CD4-positive, alpha-beta T cell treated with Interleukin-21 for 1 hour (primary cell): ENCODE results near the gene MBD4.
"Not testable (repeated sequence)": the region's sequence is repeated elsewhere in the genome, so short reads cannot be mapped to it uniquely, and the experiment has no call there.

ENCODE experiments used
- DNase-seq: peaks from one replicate; pipeline ENCODE4 v3.0.0-alpha.2; 2020

MBD4 gene

GRCh38 chr3:129428376-129429079 is 11.2 kb downstream of the MBD4 start, which contains the start of gene EFCAB12:
Gene EFCAB12, minus strand, starts transcription at chr3:129428636. Its CDS starts 148 bp downstream, at chr3:129428488.
- peak; percentile 92 for DNase-seq

GRCh38 chr3:129428007-129428375 is 11.8 kb downstream of the MBD4 start:
- no peak for DNase-seq

DNA sequence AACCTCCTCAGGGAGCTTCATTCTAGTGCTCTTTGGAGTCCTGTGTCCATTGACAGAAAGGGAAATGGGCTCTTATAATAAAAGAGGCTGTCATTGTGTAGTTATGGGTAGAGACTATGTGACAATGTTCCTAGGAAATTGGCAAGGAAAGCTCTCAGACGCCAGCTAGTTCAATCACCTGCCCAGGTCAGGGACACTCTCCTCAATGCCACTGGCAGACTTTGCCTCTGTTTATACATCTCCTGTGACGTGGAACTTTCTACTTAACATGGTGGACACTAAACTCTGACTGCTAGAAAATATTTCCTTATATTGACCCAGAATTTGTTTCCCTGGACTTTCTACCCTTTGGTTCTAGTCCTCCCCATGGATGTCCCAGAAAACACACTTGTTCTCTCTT is 14.1 kb downstream of the MBD4 start:
- DNase-seq, result no peak

- DNase-seq, result no peak
Observed at GRCh38 chr3:129425213-129425612, 14.5 kb downstream of the MBD4 start.

DNA sequence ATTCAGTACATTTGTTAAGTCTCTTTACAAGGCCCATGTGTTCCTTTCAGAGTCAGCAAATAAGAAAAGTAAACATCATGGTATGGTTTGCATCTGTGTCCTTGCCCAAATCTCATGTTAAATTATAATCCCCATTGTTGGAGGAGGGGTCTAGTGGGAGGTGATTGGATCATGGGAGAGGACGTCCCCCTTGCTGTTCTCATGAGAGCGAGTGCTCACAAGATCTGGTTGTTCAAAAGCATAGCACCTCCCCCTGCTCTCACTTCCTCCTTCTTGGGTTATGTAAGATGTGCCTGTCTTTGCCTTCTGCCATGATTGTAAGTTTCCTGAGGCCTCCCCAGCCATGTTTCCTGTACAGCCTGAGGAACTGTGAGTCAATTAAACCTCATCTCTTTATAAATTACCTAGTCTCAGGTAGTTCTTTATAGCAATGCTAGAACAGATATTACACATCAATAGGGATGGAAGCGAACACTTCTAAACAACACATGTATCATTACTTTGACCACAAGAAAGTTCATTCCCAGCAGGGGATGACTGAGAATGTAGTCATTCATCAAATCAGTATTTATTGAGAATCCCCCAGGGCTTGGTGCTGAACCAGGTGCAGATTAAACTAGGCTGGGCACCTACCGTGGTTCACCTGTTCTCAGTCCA is 15.4 kb downstream of the MBD4 start:
- DNase-seq, result no peak

- DNase-seq, result no peak
Observed at GRCh38 chr3:129422897-129423296, 16.9 kb downstream of the MBD4 start.

GRCh38 chr3:129421988-129422745 is 17.6 kb downstream of the MBD4 start:
- DNase-seq, result no peak

GRCh38 chr3:129421236-129421883 is 18.4 kb downstream of the MBD4 start:
- DNase-seq, result no peak

DNA sequence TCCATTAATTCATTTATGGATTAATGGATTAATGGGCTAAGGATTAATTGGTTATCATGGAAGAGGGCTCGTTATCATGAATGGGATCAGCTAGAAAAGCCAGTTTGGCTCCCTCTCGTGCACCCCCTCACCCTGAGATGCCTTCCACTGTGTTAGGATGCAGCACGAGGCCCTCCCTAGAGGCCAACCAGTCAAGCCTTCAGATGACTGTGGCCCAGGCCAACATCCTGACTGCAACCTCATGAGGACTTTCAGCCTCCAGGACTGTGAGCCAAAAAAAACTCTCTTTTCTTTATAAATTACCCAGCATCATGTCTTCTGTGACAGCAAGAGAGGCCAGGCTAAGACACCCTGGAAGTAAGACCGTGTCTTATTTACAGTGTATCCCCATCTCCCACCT is 20.3 kb downstream of the MBD4 start:
- DNase-seq, result no peak

GRCh38 chr3:129418041-129418973 is 21.4 kb downstream of the MBD4 start:
- no peak for DNase-seq

DNA sequence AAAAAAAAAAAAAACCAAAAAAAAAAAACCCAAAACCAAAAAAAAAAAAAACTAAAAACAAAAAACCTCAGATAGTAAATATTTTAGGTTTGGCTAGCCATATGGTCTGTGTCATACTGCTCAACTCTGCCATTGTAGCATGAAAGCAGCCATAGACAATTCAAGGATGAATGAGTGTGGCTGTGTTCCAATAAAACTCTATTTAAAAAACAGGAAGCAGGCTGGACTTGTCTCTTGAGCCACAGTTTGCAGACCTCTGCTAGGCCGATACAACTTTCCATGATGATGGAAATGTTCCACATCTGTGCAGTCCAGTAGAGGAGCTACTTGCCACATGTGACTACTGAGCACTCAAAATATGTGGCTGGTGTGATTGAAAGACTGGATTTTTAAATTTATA is 22.4 kb downstream of the MBD4 start:
- DNase-seq, result no peak

GRCh38 chr3:129416415-129416814 is 23.3 kb downstream of the MBD4 start:
- no peak for DNase-seq

- DNase-seq, result no peak
Observed at GRCh38 chr3:129415830-129416229, 23.9 kb downstream of the MBD4 start.

GRCh38 chr3:129415378-129415777 is 24.4 kb downstream of the MBD4 start:
- no peak for DNase-seq

DNA sequence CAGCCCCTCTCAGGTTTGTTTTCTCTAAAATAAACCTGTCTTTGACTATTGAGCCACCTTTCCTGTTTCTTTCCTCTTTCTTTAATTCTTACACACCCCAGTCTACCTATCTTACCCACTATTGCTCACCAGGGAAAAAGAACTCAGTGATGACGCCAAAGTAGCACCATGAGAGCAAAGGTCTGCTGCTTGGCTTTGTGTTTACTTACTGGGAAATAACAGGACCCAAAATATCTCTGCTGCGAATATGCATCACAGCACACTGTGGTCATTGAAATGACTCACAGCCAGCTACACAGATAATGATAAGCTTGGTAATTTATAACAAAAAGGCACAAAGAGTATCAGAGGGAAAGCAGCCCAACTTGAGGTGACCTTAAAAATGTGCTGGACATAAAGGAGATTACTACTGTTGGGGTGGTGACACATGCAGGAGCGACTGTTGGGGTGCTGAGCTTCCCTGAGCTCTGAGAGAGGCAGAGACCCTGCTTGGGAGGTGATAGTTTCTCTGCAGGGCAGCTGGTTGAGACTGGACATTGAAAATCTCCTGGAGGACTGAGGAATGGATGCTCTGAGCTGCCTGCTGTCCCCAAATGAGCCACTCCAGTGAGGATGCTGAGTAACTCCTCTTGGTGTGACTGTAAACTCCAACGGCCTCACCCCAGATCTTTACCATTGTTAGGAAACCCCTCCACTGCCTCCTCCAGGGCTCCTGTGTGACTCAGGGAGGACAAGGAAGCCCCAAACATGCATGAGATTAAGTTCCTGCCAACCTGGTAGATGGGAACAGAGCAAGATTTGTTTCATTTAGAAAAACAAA is 25.9 kb downstream of the MBD4 start:
- no peak for DNase-seq

DNA sequence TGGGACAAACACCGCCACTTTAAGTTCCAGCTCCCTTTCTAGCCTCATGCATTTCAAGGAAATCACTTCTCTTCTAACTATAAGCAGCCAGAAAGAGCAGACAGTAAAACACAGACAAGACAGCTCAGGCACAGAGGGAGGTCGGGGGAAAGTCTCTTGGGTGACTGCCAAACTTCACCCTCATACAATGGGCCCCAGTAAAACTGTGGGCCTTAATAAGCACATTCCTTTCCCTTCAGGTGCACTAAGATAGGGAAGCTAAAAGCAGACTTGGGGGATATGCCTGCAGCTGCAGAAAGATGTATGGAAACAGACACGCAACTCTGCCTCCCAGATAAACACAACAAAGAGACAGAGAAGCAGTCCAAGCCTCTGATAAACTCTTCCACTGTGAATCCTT is 26.5 kb downstream of the MBD4 start:
- DNase-seq, result not testable (repeated sequence)

- DNase-seq, result no peak
Observed at GRCh38 chr3:129412542-129413198, 27.1 kb downstream of the MBD4 start.

GRCh38 chr3:129410971-129411370 is 28.8 kb downstream of the MBD4 start:
- no peak for DNase-seq

DNA sequence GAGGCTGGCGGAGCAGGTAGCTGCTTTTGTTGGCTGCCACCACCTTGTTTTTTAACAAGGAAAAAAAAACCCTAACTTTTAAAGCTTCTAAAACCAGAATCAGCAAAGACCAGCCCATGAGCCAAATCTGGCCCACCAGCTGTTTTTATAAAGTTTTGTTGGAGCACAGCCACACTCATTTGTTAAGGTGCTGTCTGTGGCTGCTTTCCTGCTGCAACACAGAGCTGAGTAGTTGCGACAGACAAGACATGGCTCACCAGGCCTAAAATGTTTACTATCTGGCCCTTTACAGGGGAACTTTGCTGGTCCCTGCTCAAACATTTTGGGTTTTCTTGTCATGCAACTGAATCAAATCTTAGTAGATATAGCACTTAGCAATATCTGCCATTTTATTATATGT is 30.2 kb downstream of the MBD4 start:
- DNase-seq, result no peak

- DNase-seq, result no peak
Observed at GRCh38 chr3:129404610-129405009, 35.1 kb downstream of the MBD4 start.

- no peak for DNase-seq
Observed at GRCh38 chr3:129404130-129404529, 35.6 kb downstream of the MBD4 start.
